Stimulated activated CD4-positive, alpha-beta T cell treated with anti-CD3 and anti-CD28 coated beads, Interleukin-1b, Interleukin-23, amount 100 ng/mL, for 24 hours (primary cell): ENCODE measurements around the gene KHDC1L.
A peak's percentile ranks its signal among the peaks of the same experiment; 100 is the strongest.
"Not testable (repeated sequence)": the region's sequence is repeated elsewhere in the genome, so short reads cannot be mapped to it uniquely, and the experiment has no call there.

Experiments
- DNase-seq, 4 experiments: peaks; one replicate each; pipeline ENCODE4 v3.0.0-alpha.2; 2020; ENCODE audit warnings: low read depth in 4 of 4, low spot score in 1 of 4

KHDC1L gene

GRCh38 chr6:73225396-73225795, at the start of gene KHDC1L:
KHDC1L (minus strand) TSS chr6:73225496; CDS start chr6:73225408, 88 bp downstream.
- no peak for DNase-seq

- not testable (repeated sequence) for DNase-seq
These were observed 44.0 kb upstream of the KHDC1L start for GRCh38 chr6:73269296-73269695.

GRCh38 chr6:73268896-73269295, 43.6 kb upstream of the KHDC1L start:
- DNase-seq, result not testable (repeated sequence)

- no peak for DNase-seq
These were observed 39.1 kb upstream of the KHDC1L start for GRCh38 chr6:73264446-73264845.

- DNase-seq, result peak in 1 of 4 experiments; percentile 6
These were observed 38.2 kb upstream of the KHDC1L start for GRCh38 chr6:73263570-73263909.

- peak; percentile 25 to 51 (median 36) for DNase-seq
These were observed 37.6 kb upstream of the KHDC1L start, which contains the start of gene KHDC1 for GRCh38 chr6:73262671-73263569. KHDC1 (minus strand) TSS chr6:73263196; CDS start chr6:73242517, 20,679 bp downstream.

- no peak for DNase-seq
These were observed 33.4 kb upstream of the KHDC1L start for GRCh38 chr6:73258721-73259120.

GRCh38 chr6:73254323-73254722, 29.0 kb upstream of the KHDC1L start:
- DNase-seq, result not testable (repeated sequence)

GRCh38 chr6:73252703-73253102, 27.4 kb upstream of the KHDC1L start:
- no peak for DNase-seq

GRCh38 chr6:73250016-73250415, 24.7 kb upstream of the KHDC1L start:
- DNase-seq, result no peak

GRCh38 chr6:73248192-73248903, 23.1 kb upstream of the KHDC1L start:
- no peak for DNase-seq

- no peak for DNase-seq
These were observed 16.7 kb upstream of the KHDC1L start for GRCh38 chr6:73242001-73242400.

- no peak for DNase-seq
These were observed 15.4 kb upstream of the KHDC1L start for GRCh38 chr6:73240730-73241129.

- no peak for DNase-seq
These were observed 11.0 kb upstream of the KHDC1L start for GRCh38 chr6:73236144-73236750.

- no peak for DNase-seq
These were observed 9.4 kb upstream of the KHDC1L start for GRCh38 chr6:73234733-73235132.

GRCh38 chr6:73233971-73234370, 8.7 kb upstream of the KHDC1L start:
- not testable (repeated sequence) for DNase-seq

GRCh38 chr6:73233048-73233447, 7.8 kb upstream of the KHDC1L start:
- no peak for DNase-seq

GRCh38 chr6:73231986-73232391, 6.7 kb upstream of the KHDC1L start:
- DNase-seq, result no peak

GRCh38 chr6:73227606-73228255, 2.4 kb upstream of the KHDC1L start:
- no peak for DNase-seq

- no peak for DNase-seq
These were observed 8.4 kb downstream of the KHDC1L start for GRCh38 chr6:73216859-73217258.

- no peak for DNase-seq
These were observed 16.2 kb downstream of the KHDC1L start for GRCh38 chr6:73209117-73209516.
